ENCODE results near the gene CDCA5.
A peak's percentile ranks its signal among the peaks of the same experiment; 100 is the strongest.

Gene CDCA5

DNA sequence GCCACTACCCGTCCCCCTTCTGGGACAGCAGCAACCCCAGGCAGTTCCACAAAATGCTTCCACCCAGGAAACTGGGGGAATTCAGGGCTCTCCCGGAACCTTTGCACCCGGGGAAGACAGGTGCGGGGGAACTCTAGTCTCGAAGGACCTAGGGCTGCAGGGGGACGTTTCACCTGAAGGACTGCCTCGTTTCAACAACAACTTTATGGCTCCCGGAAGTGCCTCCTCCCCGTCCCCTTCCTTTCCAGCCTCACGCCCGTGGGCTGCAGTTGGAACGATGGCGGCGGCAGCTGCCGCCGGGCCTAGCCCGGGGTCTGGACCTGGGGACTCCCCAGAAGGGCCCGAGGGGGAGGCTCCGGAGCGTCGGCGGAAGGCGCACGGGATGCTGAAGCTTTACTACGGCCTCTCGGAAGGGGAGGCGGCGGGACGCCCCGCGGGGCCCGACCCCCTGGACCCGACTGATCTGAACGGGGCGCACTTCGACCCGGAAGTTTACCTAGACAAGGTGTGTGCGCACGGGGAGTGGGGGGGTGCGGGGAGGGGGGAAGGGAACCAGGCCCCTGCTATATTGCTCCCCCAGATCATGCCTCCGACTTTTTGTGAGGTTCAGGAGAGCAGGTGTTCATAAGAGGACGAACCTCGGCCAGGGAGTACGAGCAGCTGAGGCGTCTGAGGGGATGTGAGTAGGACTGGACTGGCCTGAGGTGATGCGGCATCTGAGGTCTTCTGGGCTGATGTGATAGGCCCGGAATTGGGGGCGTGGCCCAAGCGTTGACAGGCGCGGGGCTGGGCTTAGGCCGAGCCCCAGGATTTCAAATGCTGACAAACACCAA, 12.3 kb upstream of the CDCA5 start, which contains the start of gene VPS51:
TSS of gene VPS51 (plus strand) at position 241 of the 833 bp plus-strand sequence. CDS start at position 278, 37 bp downstream.
- peak; percentile 93 for DNase-seq (ENCODE audit: low read depth)
- H3K9me3 ChIP-seq (ENCODE audit: control insufficient read depth, low read length) = no peaks in the 10 kb centered on the region
- peak within 1 kb of the TSS; percentile 90 for H3K9ac ChIP-seq (ENCODE audit: low read length)
- H3K4me1 ChIP-seq (ENCODE audit: control insufficient read depth, insufficient read depth, low read length) = peaks cover 20% of the 10 kb centered on the region
- H3K36me3 ChIP-seq (ENCODE audit: control insufficient read depth, insufficient read depth, low read length, severe bottlenecking) = no peaks in the 10 kb centered on the region
- peak within 1 kb of the TSS; percentile 85 for H3K4me3 ChIP-seq (ENCODE audit: low read length)
- no peaks in the 10 kb centered on the region for H3K27me3 ChIP-seq (replicated peaks; ENCODE audit: control insufficient read depth, insufficient read depth, low read length)

DNA sequence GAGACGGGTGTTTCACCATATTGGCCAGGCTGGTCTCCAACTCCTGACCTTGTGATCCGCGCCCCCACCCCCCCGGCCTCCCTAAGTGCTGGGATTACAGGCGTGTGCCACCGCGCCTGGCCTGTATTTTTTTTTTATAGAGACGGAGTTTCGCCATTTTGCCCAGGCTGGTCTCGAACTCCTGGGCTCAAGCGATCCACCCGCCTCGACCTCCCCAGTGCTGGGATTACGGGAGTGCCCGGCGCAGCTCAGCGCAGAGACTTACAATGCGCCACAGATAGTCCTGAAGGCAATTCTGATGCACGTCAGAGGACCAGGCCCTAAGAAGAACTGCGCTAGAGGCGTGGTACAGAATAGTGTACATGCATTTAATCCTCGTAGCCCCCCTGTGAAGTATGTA, 11.6 kb upstream of the CDCA5 start:
- H3K9ac ChIP-seq (ENCODE audit: low read length) = peak overlapping the region; percentile 90
- no peak for DNase-seq (ENCODE audit: low read depth)
- H3K4me1 ChIP-seq (ENCODE audit: control insufficient read depth, insufficient read depth, low read length) = peaks cover 12% of the 10 kb centered on the region
- no peaks in the 10 kb centered on the region for H3K9me3 ChIP-seq (ENCODE audit: control insufficient read depth, low read length)
- H3K36me3 ChIP-seq (ENCODE audit: control insufficient read depth, insufficient read depth, low read length, severe bottlenecking) = no peaks in the 10 kb centered on the region
- H3K4me3 ChIP-seq (ENCODE audit: low read length) = peak overlapping the region; percentile 85
- H3K27me3 ChIP-seq (replicated peaks; ENCODE audit: control insufficient read depth, insufficient read depth, low read length) = no peaks in the 10 kb centered on the region

DNA sequence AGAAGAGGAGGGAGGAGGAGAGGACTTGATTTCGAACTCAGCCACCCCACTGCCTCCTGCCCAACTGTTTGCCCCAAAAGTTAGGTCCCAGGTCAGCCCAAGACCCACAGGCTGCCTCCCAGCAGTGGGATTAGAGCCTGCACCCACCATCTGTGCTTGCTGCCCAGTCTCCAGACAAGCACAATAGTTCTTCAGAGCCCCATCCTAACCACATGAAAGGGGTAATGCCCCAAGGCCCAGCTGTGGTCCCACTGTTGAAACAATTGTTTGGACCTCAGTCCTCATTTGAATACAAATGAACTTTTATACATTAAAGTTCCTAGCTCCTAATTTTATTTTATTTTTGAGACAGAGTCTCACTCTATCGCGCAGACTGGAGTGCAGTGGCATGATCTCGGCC, 6.8 kb upstream of the CDCA5 start:
- no peak for DNase-seq (ENCODE audit: low read depth)
- Histone ChIP-seq H3K27me3 (replicated peaks; ENCODE audit: control insufficient read depth, insufficient read depth, low read length) (no peaks in the 10 kb centered on the region), H3K9ac (ENCODE audit: low read length) (no peak overlapping the region), H3K9me3 (ENCODE audit: control insufficient read depth, low read length) (no peaks in the 10 kb centered on the region), H3K4me1 (ENCODE audit: control insufficient read depth, insufficient read depth, low read length) (peaks cover 3% of the 10 kb centered on the region), H3K4me3 (ENCODE audit: low read length) (no peak overlapping the region), H3K36me3 (ENCODE audit: control insufficient read depth, insufficient read depth, low read length, severe bottlenecking) (peaks cover 39% of the 10 kb centered on the region)

DNA sequence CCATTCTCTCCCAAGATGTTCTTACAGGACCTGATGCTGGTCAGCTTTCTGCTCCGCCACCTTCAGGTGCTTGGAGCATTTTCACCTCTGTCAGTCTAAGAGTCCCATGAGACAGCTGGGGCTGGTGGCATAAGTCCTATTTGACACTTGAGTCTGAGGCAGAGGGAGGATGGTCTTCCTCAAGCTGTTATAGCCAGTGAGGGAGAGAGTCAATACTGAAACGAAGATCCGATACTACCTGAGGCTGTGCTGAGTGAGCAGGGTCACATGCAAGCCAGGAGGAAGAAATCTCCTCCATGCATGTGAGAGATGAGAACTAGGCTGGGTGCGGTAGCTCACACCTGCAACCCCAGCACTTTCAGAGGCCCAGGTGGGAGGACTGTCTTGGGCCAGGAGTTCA, 5.8 kb upstream of the CDCA5 start:
- Histone ChIP-seq H3K4me3 (ENCODE audit: low read length) (no peak overlapping the region), H3K9me3 (ENCODE audit: control insufficient read depth, low read length) (no peaks in the 10 kb centered on the region), H3K4me1 (ENCODE audit: control insufficient read depth, insufficient read depth, low read length) (peaks cover 11% of the 10 kb centered on the region), H3K27me3 (replicated peaks; ENCODE audit: control insufficient read depth, insufficient read depth, low read length) (no peaks in the 10 kb centered on the region), H3K36me3 (ENCODE audit: control insufficient read depth, insufficient read depth, low read length, severe bottlenecking) (peaks cover 43% of the 10 kb centered on the region), H3K9ac (ENCODE audit: low read length) (no peak overlapping the region)
- DNase-seq (ENCODE audit: low read depth) = no peak

DNA sequence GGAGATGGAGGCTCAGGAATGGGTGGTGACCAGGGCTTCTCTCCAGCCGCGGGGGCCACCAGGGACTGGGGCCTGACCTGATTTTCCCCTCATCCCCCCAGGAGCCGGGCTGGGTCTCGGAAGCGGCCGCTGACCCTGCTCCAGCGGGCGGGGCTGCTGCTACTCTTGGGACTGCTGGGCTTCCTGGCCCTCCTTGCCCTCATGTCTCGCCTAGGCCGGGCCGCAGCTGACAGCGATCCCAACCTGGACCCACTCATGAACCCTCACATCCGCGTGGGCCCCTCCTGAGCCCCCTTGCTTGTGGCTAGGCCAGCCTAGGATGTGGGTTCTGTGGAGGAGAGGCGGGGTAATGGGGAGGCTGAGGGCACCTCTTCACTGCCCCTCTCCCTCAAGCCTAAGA, 4.0 kb upstream of the CDCA5 start:
- H3K9me3 ChIP-seq (ENCODE audit: control insufficient read depth, low read length) = no peaks in the 10 kb centered on the region
- DNase-seq (ENCODE audit: low read depth) = no peak
- H3K4me1 ChIP-seq (ENCODE audit: control insufficient read depth, insufficient read depth, low read length) = peaks cover 18% of the 10 kb centered on the region
- no peaks in the 10 kb centered on the region for H3K27me3 ChIP-seq (replicated peaks; ENCODE audit: control insufficient read depth, insufficient read depth, low read length)
- peaks cover 43% of the 10 kb centered on the region for H3K36me3 ChIP-seq (ENCODE audit: control insufficient read depth, insufficient read depth, low read length, severe bottlenecking)
- no peak overlapping the region for H3K9ac ChIP-seq (ENCODE audit: low read length)
- H3K4me3 ChIP-seq (ENCODE audit: low read length) = no peak overlapping the region

DNA sequence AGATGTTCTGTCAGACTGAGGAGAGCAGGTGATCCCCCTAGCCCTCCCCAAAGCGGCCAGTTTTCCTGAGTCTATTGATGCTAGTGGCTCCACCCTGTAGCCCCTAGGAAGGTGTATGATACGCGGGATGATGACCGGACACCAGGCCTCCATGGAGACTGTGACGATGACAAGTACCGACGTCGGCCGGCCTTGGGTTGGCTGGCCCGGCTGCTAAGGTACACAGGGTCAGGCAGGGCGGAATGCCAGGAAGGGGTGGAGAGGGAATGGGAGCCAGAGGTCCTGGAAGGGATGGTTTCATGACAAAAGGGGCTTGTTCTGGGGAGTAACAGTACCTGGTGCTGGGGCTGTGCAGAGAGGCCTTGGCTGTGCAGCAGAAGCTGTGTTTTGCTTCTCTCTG, 3.4 kb upstream of the CDCA5 start:
- DNase-seq (ENCODE audit: low read depth) = no peak
- Histone ChIP-seq H3K36me3 (ENCODE audit: control insufficient read depth, insufficient read depth, low read length, severe bottlenecking) (peaks cover 43% of the 10 kb centered on the region), H3K9me3 (ENCODE audit: control insufficient read depth, low read length) (no peaks in the 10 kb centered on the region)

DNA sequence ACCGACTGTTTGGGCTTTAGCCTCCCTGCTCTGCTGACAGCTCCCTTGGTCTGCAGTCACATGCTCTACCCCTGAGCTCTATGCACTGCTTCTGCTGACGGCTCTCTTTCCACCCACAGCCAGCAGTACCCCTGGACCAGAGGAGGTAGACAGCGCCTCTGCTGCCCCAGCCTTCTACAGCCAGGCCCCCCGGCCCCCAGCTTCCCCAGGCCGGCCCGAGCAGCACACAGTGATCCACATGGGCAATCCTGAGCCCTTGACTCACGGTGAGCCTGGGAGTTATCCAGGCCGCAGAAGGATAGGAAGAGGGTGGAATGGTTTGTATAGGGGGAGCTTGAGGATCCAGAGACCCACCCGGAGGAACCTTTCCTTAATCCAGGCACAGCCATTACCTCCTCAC, 3.0 kb upstream of the CDCA5 start:
- no peak for DNase-seq (ENCODE audit: low read depth)
- no peak overlapping the region for H3K9ac ChIP-seq (ENCODE audit: low read length)
- H3K4me3 ChIP-seq (ENCODE audit: low read length) = no peak overlapping the region
- H3K27me3 ChIP-seq (replicated peaks; ENCODE audit: control insufficient read depth, insufficient read depth, low read length) = no peaks in the 10 kb centered on the region
- peaks cover 43% of the 10 kb centered on the region for H3K36me3 ChIP-seq (ENCODE audit: control insufficient read depth, insufficient read depth, low read length, severe bottlenecking)
- H3K4me1 ChIP-seq (ENCODE audit: control insufficient read depth, insufficient read depth, low read length) = peaks cover 18% of the 10 kb centered on the region
- no peaks in the 10 kb centered on the region for H3K9me3 ChIP-seq (ENCODE audit: control insufficient read depth, low read length)

More for the DNA sequence above, 3.4 kb upstream of the CDCA5 start:
- Histone ChIP-seq H3K4me3 (ENCODE audit: low read length) (no peak overlapping the region), H3K27me3 (replicated peaks; ENCODE audit: control insufficient read depth, insufficient read depth, low read length) (no peaks in the 10 kb centered on the region), H3K4me1 (ENCODE audit: control insufficient read depth, insufficient read depth, low read length) (peaks cover 18% of the 10 kb centered on the region), H3K9ac (ENCODE audit: low read length) (no peak overlapping the region)

DNA sequence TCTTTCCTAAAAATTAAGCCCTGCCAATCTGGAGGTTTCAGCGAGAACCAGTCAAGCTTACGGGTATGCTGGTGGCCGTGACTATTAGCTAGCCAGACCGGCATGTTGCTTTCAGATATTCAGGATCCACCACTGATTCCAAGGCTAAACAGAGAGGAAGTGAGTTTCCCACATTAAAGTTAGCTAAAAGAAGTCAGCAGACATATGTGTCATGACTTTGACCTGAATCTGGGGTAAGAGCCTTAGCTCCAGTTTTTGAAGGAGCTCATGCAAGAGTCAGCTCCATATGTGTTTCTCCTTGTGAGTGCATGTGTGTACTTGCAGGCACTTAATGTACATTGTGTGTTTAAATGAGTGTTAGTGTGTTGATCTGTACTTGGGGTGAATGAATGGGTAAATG, 1.6 kb upstream of the CDCA5 start:
- no peak for DNase-seq (ENCODE audit: low read depth)
- Histone ChIP-seq H3K4me1 (ENCODE audit: control insufficient read depth, insufficient read depth, low read length) (peaks cover 18% of the 10 kb centered on the region), H3K9ac (ENCODE audit: low read length) (peak overlapping the region; percentile 97), H3K4me3 (ENCODE audit: low read length) (peak overlapping the region; percentile 97), H3K27me3 (replicated peaks; ENCODE audit: control insufficient read depth, insufficient read depth, low read length) (no peaks in the 10 kb centered on the region), H3K9me3 (ENCODE audit: control insufficient read depth, low read length) (no peaks in the 10 kb centered on the region), H3K36me3 (ENCODE audit: control insufficient read depth, insufficient read depth, low read length, severe bottlenecking) (peaks cover 43% of the 10 kb centered on the region)

DNA sequence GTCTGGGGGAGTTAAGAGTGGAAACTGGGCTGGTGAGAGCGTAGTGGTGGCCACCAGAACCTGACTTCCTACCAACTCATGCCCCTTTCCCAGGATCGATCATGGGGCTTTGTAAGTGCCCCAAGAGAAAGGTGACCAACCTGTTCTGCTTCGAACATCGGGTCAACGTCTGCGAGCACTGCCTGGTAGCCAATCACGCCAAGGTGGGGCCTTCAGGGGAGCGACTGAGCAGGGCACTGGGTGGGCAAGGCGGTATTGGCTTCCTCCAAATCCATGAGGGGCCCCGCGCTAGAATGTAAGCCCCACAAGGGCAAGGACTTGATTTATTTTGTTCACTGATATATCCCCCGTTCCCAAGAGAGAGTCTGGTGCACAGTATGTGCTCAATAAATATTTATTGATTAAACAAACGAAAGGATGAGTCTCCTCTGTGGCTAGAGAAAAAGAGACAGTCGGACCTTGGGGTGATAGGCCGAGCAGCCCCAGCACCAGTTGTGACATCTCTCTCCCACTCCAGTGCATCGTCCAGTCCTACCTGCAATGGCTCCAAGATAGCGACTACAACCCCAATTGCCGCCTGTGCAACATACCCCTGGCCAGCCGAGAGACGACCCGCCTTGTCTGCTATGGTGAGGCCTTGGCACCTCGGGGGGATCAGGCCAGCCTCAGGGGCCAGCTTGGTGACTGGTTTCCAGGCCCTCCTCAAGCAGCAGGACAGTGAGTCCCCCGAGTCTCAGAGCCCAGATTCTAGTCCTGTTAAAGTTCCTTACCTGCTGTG, 947 bp upstream of the CDCA5 start:
- peaks cover 43% of the 10 kb centered on the region for H3K36me3 ChIP-seq (ENCODE audit: control insufficient read depth, insufficient read depth, low read length, severe bottlenecking)
- peak; percentile 32 for DNase-seq (ENCODE audit: low read depth)
- H3K27me3 ChIP-seq (replicated peaks; ENCODE audit: control insufficient read depth, insufficient read depth, low read length) = no peaks in the 10 kb centered on the region
- no peaks in the 10 kb centered on the region for H3K9me3 ChIP-seq (ENCODE audit: control insufficient read depth, low read length)
- H3K4me1 ChIP-seq (ENCODE audit: control insufficient read depth, insufficient read depth, low read length) = peaks cover 18% of the 10 kb centered on the region
- H3K4me3 ChIP-seq (ENCODE audit: low read length) = peak overlapping the region; percentile 97
- H3K9ac ChIP-seq (ENCODE audit: low read length) = peak overlapping the region; percentile 97

DNA sequence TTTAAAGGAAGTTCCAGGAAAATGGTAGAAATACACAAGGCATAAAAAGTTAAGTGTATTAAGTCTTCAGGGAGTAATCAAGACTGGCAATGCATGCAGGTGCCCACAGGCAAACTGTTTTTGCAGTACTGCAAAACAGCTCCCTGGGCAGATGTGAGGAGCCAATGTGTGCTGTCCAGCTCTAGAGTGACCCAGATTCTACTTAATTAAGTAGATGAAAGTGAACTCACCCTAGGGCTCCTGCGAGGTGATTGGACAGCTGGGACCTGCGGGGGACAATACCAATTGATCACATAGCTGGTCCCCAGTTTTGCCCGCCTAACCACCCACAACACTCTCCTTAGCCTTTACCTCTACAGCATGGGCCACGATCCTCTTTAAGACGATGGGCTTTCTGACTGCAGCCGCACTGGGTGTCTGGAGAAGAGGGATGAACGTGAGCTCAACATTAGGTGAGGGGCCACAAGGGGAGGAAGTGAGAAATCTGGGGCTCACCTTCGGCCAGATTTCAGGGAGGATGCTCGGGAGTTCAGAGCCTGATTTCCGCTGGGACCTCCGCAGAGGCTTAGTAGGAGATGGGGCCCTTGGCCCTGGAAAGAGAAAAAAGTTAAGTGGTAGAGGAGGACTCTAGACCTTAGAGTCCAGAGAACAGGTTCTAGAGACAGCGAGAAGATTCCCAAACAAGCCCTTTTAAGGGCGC, 556 bp downstream of the CDCA5 start:
- H3K9me3 ChIP-seq (ENCODE audit: control insufficient read depth, low read length) = no peaks in the 10 kb centered on the region
- peaks cover 30% of the 10 kb centered on the region for H3K36me3 ChIP-seq (ENCODE audit: control insufficient read depth, insufficient read depth, low read length, severe bottlenecking)
- no peak for DNase-seq (ENCODE audit: low read depth)

DNA sequence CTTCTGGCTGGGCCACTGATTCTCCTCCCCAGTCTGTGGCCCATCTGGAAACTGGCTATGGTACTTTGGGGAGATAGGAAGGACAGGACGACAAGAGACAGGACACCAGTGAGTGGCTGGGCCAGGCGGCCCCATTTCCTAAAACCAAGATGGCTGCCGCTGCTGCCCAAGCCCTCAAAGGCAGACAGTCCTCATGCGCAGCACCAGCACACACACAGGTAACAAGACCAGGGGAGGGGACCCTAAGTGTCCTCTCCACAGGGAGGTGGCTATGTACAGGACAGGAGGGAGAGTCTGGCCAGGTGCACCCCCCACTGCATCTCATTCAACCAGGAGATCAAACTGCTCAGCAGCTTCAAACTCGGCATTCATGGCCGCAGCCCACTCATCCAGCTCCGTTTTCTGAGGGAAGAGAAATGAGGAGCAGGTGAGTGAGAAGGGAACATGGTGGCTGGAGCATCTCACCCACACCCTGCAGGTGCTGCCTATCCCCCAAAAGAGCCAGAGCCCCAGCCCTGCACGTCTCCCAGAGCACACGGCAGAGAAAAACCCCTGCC, 5.0 kb downstream of the CDCA5 start:
- Histone ChIP-seq H3K4me1 (ENCODE audit: control insufficient read depth, insufficient read depth, low read length) (peaks cover 5% of the 10 kb centered on the region), H3K27me3 (replicated peaks; ENCODE audit: control insufficient read depth, insufficient read depth, low read length) (no peaks in the 10 kb centered on the region), H3K4me3 (ENCODE audit: low read length) (no peak overlapping the region), H3K9me3 (ENCODE audit: control insufficient read depth, low read length) (no peaks in the 10 kb centered on the region), H3K36me3 (ENCODE audit: control insufficient read depth, insufficient read depth, low read length, severe bottlenecking) (no peaks in the 10 kb centered on the region), H3K9ac (ENCODE audit: low read length) (no peak overlapping the region)
- no peak for DNase-seq (ENCODE audit: low read depth)

More for the DNA sequence above, 556 bp downstream of the CDCA5 start:
- peak overlapping the region; percentile 97 for H3K4me3 ChIP-seq (ENCODE audit: low read length)
- no peaks in the 10 kb centered on the region for H3K27me3 ChIP-seq (replicated peaks; ENCODE audit: control insufficient read depth, insufficient read depth, low read length)
- H3K4me1 ChIP-seq (ENCODE audit: control insufficient read depth, insufficient read depth, low read length) = peaks cover 18% of the 10 kb centered on the region
- peak overlapping the region; percentile 97 for H3K9ac ChIP-seq (ENCODE audit: low read length)

All from adipocyte (in vitro differentiated cells).